AG09319 (cell line): ENCODE results near the gene RPL18A.
A peak's percentile ranks its signal among the peaks of the same experiment; 100 is the strongest.

Source experiments
- DNase-seq: peaks from one replicate; pipeline ENCODE4 v3.0.0-alpha.2; 2010; ENCODE audit warnings: low read depth; ENCODE audit errors: extremely low read depth
- CTCF ChIP-seq: IDR thresholded peaks from 2 replicates; pipeline ENCODE4 v1.5.1; 2011; ENCODE audit warnings: low read depth, mild to moderate bottlenecking, inconsistent platforms, low read length, moderate library complexity

RPL18A gene

GRCh38 chr19:17859533-17860330 is at the start of gene RPL18A:
Gene RPL18A (plus strand): TSS chr19:17859910. CDS start chr19:17859957, 47 bp downstream.
- peak; percentile 90 for TF ChIP-seq CTCF
- DNase-seq: peak; percentile 99

GRCh38 chr19:17811103-17811502 is 48.6 kb upstream of the RPL18A start:
- TF ChIP-seq CTCF: no peak

GRCh38 chr19:17811681-17812080 is 48.0 kb upstream of the RPL18A start:
- no peak for TF ChIP-seq CTCF

More at GRCh38 chr19:17811103-17811502, 48.6 kb upstream of the RPL18A start:
- no peak for DNase-seq

GRCh38 chr19:17812099-17812498 is 47.6 kb upstream of the RPL18A start:
- no peak for TF ChIP-seq CTCF
- no peak for DNase-seq

More at GRCh38 chr19:17811681-17812080, 48.0 kb upstream of the RPL18A start:
- no peak for DNase-seq

GRCh38 chr19:17817668-17818363 is 41.9 kb upstream of the RPL18A start:
- TF ChIP-seq CTCF: no peak
- DNase-seq: no peak

GRCh38 chr19:17821190-17821589 is 38.5 kb upstream of the RPL18A start, which contains the start of gene INSL3:
Gene INSL3 (minus strand): TSS chr19:17821519. CDS start chr19:17821506, 13 bp downstream.
- no peak for DNase-seq
- no peak for TF ChIP-seq CTCF

- no peak for DNase-seq
- TF ChIP-seq CTCF: no peak
Measured at GRCh38 chr19:17824339-17824738, 35.4 kb upstream of the RPL18A start.
